ENCODE results near the gene ZDHHC14. TPM values are rescaled to one million over a fixed set of nuclear protein-coding genes. Genes with fewer than 3 reads are reported as not detected.

The ZDHHC14 gene
- total RNA-seq, 1 donor from 2014 or later = 5.1 TPM

- peaks cover 5% of the 10 kb centered on the region for H3K27me3 Mint-ChIP-seq (ENCODE audit: unreplicated experiment)
- no peak for DNase-seq
- no peaks in the 10 kb centered on the region for H3K9me3 Mint-ChIP-seq (ENCODE audit: unreplicated experiment)
- no peak overlapping the region for H3K4me3 Mint-ChIP-seq (ENCODE audit: unreplicated experiment)
- no peak for TF ChIP-seq CTCF (IDR thresholded peaks at IDR 0.05; ENCODE audit: partially characterized antibody, unreplicated experiment)
- H3K36me3 Mint-ChIP-seq (ENCODE audit: unreplicated experiment) = no peaks in the 10 kb centered on the region
- H3K27ac Mint-ChIP-seq (ENCODE audit: unreplicated experiment) = no peak overlapping the region
- no peaks in the 10 kb centered on the region for H3K4me1 Mint-ChIP-seq (ENCODE audit: low read depth, unreplicated experiment)
Measured at GRCh38 chr6:157438611-157439111, 57.7 kb downstream of the ZDHHC14 start.

GRCh38 chr6:157440171-157440570 lies 59.2 kb downstream of the ZDHHC14 start:
- no peaks in the 10 kb centered on the region for H3K4me1 Mint-ChIP-seq (ENCODE audit: low read depth, unreplicated experiment)

GRCh38 chr6:157442291-157442690 lies 61.3 kb downstream of the ZDHHC14 start:
- Mint-ChIP-seq H3K9me3 (ENCODE audit: unreplicated experiment) (peaks cover 2% of the 10 kb centered on the region), H3K27ac (ENCODE audit: unreplicated experiment) (no peak overlapping the region), H3K4me3 (ENCODE audit: unreplicated experiment) (no peak overlapping the region), H3K4me1 (ENCODE audit: low read depth, unreplicated experiment) (no peaks in the 10 kb centered on the region), H3K27me3 (ENCODE audit: unreplicated experiment) (no peaks in the 10 kb centered on the region), H3K36me3 (ENCODE audit: unreplicated experiment) (no peaks in the 10 kb centered on the region)
- no peak for DNase-seq
- no peak for TF ChIP-seq CTCF (IDR thresholded peaks at IDR 0.05; ENCODE audit: partially characterized antibody, unreplicated experiment)

More at GRCh38 chr6:157440171-157440570, 59.2 kb downstream of the ZDHHC14 start:
- Mint-ChIP-seq H3K27me3 (ENCODE audit: unreplicated experiment) (peaks cover 3% of the 10 kb centered on the region), H3K9me3 (ENCODE audit: unreplicated experiment) (peaks cover 2% of the 10 kb centered on the region), H3K4me3 (ENCODE audit: unreplicated experiment) (no peak overlapping the region), H3K36me3 (ENCODE audit: unreplicated experiment) (no peaks in the 10 kb centered on the region), H3K27ac (ENCODE audit: unreplicated experiment) (no peak overlapping the region)
- DNase-seq = no peak
- TF ChIP-seq CTCF (IDR thresholded peaks at IDR 0.05; ENCODE audit: partially characterized antibody, unreplicated experiment) = no peak

GRCh38 chr6:157443066-157443800 lies 62.2 kb downstream of the ZDHHC14 start:
- TF ChIP-seq CTCF (IDR thresholded peaks at IDR 0.05; ENCODE audit: partially characterized antibody, unreplicated experiment) = no peak
- no peaks in the 10 kb centered on the region for H3K36me3 Mint-ChIP-seq (ENCODE audit: unreplicated experiment)
- no peak overlapping the region for H3K4me3 Mint-ChIP-seq (ENCODE audit: unreplicated experiment)
- H3K4me1 Mint-ChIP-seq (ENCODE audit: low read depth, unreplicated experiment) = no peaks in the 10 kb centered on the region
- H3K9me3 Mint-ChIP-seq (ENCODE audit: unreplicated experiment) = peaks cover 2% of the 10 kb centered on the region
- no peak for DNase-seq
- H3K27ac Mint-ChIP-seq (ENCODE audit: unreplicated experiment) = no peak overlapping the region
- H3K27me3 Mint-ChIP-seq (ENCODE audit: unreplicated experiment) = no peaks in the 10 kb centered on the region

- Mint-ChIP-seq H3K27ac (ENCODE audit: unreplicated experiment) (no peak overlapping the region), H3K9me3 (ENCODE audit: unreplicated experiment) (peaks cover 2% of the 10 kb centered on the region), H3K4me3 (ENCODE audit: unreplicated experiment) (no peak overlapping the region), H3K4me1 (ENCODE audit: low read depth, unreplicated experiment) (no peaks in the 10 kb centered on the region), H3K27me3 (ENCODE audit: unreplicated experiment) (no peaks in the 10 kb centered on the region), H3K36me3 (ENCODE audit: unreplicated experiment) (no peaks in the 10 kb centered on the region)
- DNase-seq = no peak
- TF ChIP-seq CTCF (IDR thresholded peaks at IDR 0.05; ENCODE audit: partially characterized antibody, unreplicated experiment) = no peak
Measured at GRCh38 chr6:157445277-157446009, 64.5 kb downstream of the ZDHHC14 start.

Data from glutamatergic neuron (in vitro differentiated cells).